ENCODE results near the gene CCNL2. TPM values are rescaled to one million over a fixed set of nuclear protein-coding genes. Genes with fewer than 3 reads are reported as not detected.
A peak's percentile ranks its signal among the peaks of the same experiment; 100 is the strongest.
"Not testable (repeated sequence)": the region's sequence is repeated elsewhere in the genome, so short reads cannot be mapped to it uniquely, and the experiment has no call there.

CCNL2 gene
- total RNA-seq, 1 donor from 2014 or later, result 386 TPM

DNA sequence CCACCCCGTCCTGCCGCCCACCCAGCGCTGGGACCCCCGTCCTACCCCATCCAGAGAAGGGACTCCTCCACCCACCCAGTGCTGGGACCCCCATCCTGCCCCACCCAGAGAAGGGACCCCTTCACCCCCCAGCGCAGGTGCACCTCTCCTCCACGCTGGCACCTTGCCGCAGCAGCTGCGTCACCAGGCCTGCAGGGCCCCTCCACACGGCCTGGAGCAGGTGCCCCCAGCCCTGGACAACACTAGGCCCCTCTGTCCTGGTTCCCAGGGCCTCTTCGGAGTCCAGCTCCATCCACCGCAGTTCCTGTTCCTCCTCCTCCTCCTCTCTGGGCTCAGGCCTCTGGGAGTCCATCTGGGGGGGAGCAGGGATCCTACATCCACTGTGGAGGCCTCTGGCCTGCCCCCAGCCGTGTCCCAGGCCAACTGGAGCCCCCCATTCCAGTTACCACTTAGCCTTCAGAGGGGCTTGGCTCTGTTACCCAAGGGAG lies 21.6 kb upstream of the CCNL2 start:
- peak overlapping the region; percentile 91 for H3K27ac Mint-ChIP-seq
- no peak for TF ChIP-seq CTCF (IDR thresholded peaks at IDR 0.05; ENCODE audit: unreplicated experiment)
- H3K4me1 Mint-ChIP-seq (ENCODE audit: low read depth), result peaks cover 13% of the 10 kb centered on the region
- DNase-seq (ENCODE audit: low spot score, unreplicated experiment), result no peak
- peak overlapping the region; percentile 60 for H3K4me3 Mint-ChIP-seq (ENCODE audit: low read depth)
- peaks cover 15% of the 10 kb centered on the region for H3K27me3 Mint-ChIP-seq
- peaks cover 3% of the 10 kb centered on the region for H3K36me3 Mint-ChIP-seq (ENCODE audit: insufficient read depth)
- H3K9me3 Mint-ChIP-seq (ENCODE audit: low read depth), result no peaks in the 10 kb centered on the region

DNA sequence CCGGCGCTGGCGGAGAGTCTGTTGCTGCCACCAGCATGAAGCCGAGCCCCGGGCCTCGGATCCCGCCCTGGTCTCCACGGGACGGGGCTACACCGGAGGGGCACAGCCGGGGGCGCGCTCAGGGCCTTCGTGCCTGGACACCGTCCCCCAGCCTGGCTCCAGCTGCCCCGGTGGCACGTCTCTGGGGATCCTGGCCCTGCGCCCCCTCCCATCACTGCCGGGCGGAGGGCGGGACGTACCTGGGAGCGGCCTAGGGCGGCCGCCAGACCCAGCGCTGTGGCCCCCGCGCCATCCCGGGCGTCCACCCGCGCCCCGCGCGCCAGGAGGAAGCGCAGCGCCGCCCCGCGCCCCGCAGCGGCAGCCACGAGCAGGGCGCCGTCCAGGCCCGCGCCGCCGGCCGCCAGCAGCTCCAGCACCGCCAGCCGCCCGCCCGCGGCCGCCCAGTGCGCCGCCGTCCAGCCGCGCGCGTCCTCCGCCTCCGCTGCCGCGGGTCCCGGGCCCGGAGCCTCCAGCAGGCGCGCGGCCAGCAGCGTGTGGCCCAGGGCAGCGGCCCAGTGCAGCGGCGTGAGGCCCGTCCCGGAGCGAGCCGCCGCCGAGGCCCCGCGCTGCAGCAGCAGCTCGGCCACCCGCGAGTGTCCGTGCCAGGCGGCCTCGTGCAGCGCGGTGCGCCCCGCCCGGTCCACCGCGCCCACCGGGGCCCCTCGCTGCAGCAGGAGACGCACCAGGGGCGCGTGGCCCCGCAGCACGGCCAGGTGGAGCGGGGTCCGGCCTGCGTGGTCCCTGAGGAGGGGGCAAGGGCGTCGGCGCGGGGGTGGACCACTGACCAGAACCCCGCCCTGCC lies 20.9 kb upstream of the CCNL2 start:
- Mint-ChIP-seq H3K4me3 (ENCODE audit: low read depth) (peak overlapping the region; percentile 19), H3K36me3 (ENCODE audit: insufficient read depth) (peaks cover 3% of the 10 kb centered on the region), H3K27me3 (peaks cover 15% of the 10 kb centered on the region), H3K27ac (no peak overlapping the region), H3K4me1 (ENCODE audit: low read depth) (peaks cover 19% of the 10 kb centered on the region), H3K9me3 (ENCODE audit: low read depth) (no peaks in the 10 kb centered on the region)
- TF ChIP-seq CTCF (IDR thresholded peaks at IDR 0.05; ENCODE audit: unreplicated experiment), result peak; percentile 24
- no peak for DNase-seq (ENCODE audit: low spot score, unreplicated experiment)

GRCh38 chr1:1419363-1419812 lies 20.3 kb upstream of the CCNL2 start:
- Mint-ChIP-seq H3K36me3 (ENCODE audit: insufficient read depth) (peaks cover 3% of the 10 kb centered on the region), H3K27me3 (peaks cover 12% of the 10 kb centered on the region), H3K27ac (no peak overlapping the region), H3K4me1 (ENCODE audit: low read depth) (peaks cover 20% of the 10 kb centered on the region), H3K4me3 (ENCODE audit: low read depth) (peak overlapping the region; percentile 19), H3K9me3 (ENCODE audit: low read depth) (no peaks in the 10 kb centered on the region)
- DNase-seq (ENCODE audit: low spot score, unreplicated experiment), result no peak
- TF ChIP-seq CTCF (IDR thresholded peaks at IDR 0.05; ENCODE audit: unreplicated experiment), result no peak

DNA sequence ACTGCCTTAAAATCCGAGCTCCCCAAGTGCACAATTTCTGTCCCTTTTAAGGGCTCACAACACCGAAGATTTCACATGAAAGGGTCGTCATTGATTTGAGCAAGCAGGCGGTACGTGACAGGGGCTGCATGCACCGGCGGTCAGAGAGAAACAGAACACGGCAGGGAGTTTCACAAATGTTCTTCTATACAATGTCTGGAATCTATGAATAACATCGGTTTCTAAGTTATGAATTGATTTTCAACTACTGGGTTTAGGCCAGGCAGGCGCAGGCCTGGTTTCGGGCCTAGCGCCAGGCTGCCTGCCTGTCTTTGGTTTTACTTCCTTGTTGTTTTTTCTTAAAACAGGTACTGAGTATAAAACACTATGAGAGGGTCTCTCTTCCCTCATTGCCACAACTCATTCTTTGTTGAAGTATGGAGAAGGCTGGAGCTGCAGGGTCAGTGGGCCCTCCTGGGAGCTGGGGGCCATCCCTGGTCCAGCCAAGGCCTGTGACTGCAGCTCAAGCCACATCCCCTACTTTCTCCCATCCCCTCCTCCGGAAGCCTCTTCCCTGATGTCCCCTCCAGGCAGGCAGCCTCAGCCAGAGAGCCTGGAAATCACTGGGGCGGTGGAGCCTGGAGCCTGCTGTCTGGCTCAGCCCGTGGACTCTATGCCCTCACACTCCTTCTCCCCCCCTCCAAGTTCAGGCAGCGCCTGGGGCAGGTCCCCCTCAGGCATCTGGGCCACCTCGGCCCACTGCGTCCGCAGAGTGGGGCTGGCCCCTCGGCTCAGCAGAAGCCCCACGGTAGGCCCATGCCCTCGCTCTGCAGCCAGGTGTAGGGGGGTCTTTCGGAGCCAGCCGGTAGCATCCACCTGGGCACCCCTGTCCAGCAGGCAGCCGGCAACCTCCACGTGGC lies 19.6 kb upstream of the CCNL2 start:
- H3K27ac Mint-ChIP-seq, result no peak overlapping the region

GRCh38 chr1:1417825-1418463 lies 18.8 kb upstream of the CCNL2 start:
- not testable (repeated sequence) for H3K36me3 Mint-ChIP-seq (ENCODE audit: insufficient read depth); DNase-seq (ENCODE audit: low spot score, unreplicated experiment); H3K9me3 Mint-ChIP-seq (ENCODE audit: low read depth); H3K27ac Mint-ChIP-seq
- H3K4me3 Mint-ChIP-seq (ENCODE audit: low read depth), result peak overlapping the region; percentile 25
- peaks cover 12% of the 10 kb centered on the region for H3K27me3 Mint-ChIP-seq
- H3K4me1 Mint-ChIP-seq (ENCODE audit: low read depth), result peaks cover 20% of the 10 kb centered on the region

More for the DNA sequence above, 19.6 kb upstream of the CCNL2 start:
- TF ChIP-seq CTCF (IDR thresholded peaks at IDR 0.05; ENCODE audit: unreplicated experiment), result no peak
- no peak for DNase-seq (ENCODE audit: low spot score, unreplicated experiment)
- H3K36me3 Mint-ChIP-seq (ENCODE audit: insufficient read depth), result peaks cover 3% of the 10 kb centered on the region
- no peaks in the 10 kb centered on the region for H3K9me3 Mint-ChIP-seq (ENCODE audit: low read depth)
- peak overlapping the region; percentile 25 for H3K4me3 Mint-ChIP-seq (ENCODE audit: low read depth)
- peaks cover 20% of the 10 kb centered on the region for H3K4me1 Mint-ChIP-seq (ENCODE audit: low read depth)
- H3K27me3 Mint-ChIP-seq, result peaks cover 12% of the 10 kb centered on the region

DNA sequence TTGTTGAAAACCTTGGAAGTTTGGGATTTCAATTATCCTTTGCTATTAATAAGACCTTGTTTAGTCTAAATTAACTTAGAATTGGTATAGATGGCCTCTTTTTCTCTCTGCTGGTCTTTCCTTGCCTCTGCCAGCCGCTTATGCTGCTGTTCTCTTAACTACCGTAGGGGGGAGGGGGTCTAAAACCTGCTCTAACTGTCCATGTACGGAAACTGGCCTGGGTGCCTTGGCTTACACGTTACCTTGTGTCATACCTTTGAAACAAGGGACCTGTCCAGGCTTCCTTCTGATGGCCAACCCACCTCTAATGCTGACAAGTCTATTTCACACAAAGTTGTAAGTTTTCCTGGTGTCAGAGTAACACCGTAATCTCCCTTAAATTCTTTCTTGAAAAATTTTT lies 18.3 kb upstream of the CCNL2 start:
- Mint-ChIP-seq H3K4me1 (ENCODE audit: low read depth) (peaks cover 15% of the 10 kb centered on the region), H3K27me3 (peaks cover 12% of the 10 kb centered on the region)
- DNase-seq (ENCODE audit: low spot score, unreplicated experiment); H3K27ac Mint-ChIP-seq; H3K4me3 Mint-ChIP-seq (ENCODE audit: low read depth); H3K9me3 Mint-ChIP-seq (ENCODE audit: low read depth); H3K36me3 Mint-ChIP-seq (ENCODE audit: insufficient read depth): not testable (repeated sequence)

Measured in progenitor cell of endocrine pancreas (in vitro differentiated cells).